Cerebellar nuclear complex (tissue), 1 donor: ENCODE measurements around the gene TRDMT1.
A peak's percentile ranks its signal among the peaks of the same experiment; 100 is the strongest.

ENCODE experiments used
- DNase-seq, 2 experiments: peaks; one replicate each; lab custom pipeline; 2025; lab: John Stamatoyannopoulos, UW

The TRDMT1 gene

GRCh38 chr10:17200912-17201793 is at the start of gene TRDMT1:
Gene TRDMT1, minus strand, starts transcription at chr10:17201672. Its CDS starts 38 bp downstream, at chr10:17201634.
- peak; percentile 34 to 41 for DNase-seq

GRCh38 chr10:17250736-17251135 is 49.3 kb upstream of the TRDMT1 start:
- no peak for DNase-seq

GRCh38 chr10:17249820-17250219 is 48.3 kb upstream of the TRDMT1 start:
- DNase-seq: no peak

GRCh38 chr10:17248964-17249363 is 47.5 kb upstream of the TRDMT1 start:
- DNase-seq: no peak

GRCh38 chr10:17247210-17247609 is 45.7 kb upstream of the TRDMT1 start:
- no peak for DNase-seq

- DNase-seq: no peak
Measured at GRCh38 chr10:17244700-17245365, 43.4 kb upstream of the TRDMT1 start.

GRCh38 chr10:17241611-17242333 is 40.3 kb upstream of the TRDMT1 start:
- no peak for DNase-seq

GRCh38 chr10:17240616-17241015 is 39.1 kb upstream of the TRDMT1 start:
- no peak for DNase-seq

- DNase-seq: no peak
Measured at GRCh38 chr10:17240096-17240495, 38.6 kb upstream of the TRDMT1 start.

- DNase-seq: no peak
Measured at GRCh38 chr10:17239345-17240085, 38.0 kb upstream of the TRDMT1 start.

GRCh38 chr10:17238445-17239291 is 37.2 kb upstream of the TRDMT1 start:
- no peak for DNase-seq

- DNase-seq: no peak
Measured at GRCh38 chr10:17237915-17238444, 36.5 kb upstream of the TRDMT1 start.

GRCh38 chr10:17237149-17237527 is 35.7 kb upstream of the TRDMT1 start:
- DNase-seq: no peak

- no peak for DNase-seq
Measured at GRCh38 chr10:17236468-17237148, 35.1 kb upstream of the TRDMT1 start.

- no peak for DNase-seq
Measured at GRCh38 chr10:17235136-17235535, 33.7 kb upstream of the TRDMT1 start.

GRCh38 chr10:17234431-17234945 is 33.0 kb upstream of the TRDMT1 start:
- no peak for DNase-seq

GRCh38 chr10:17233286-17233991 is 32.0 kb upstream of the TRDMT1 start:
- no peak for DNase-seq

- DNase-seq: no peak
Measured at GRCh38 chr10:17232276-17232960, 30.9 kb upstream of the TRDMT1 start.

- no peak for DNase-seq
Measured at GRCh38 chr10:17231788-17232187, 30.3 kb upstream of the TRDMT1 start.
